ENCODE results near the gene INMT. TPM values are rescaled to one million over a fixed set of nuclear protein-coding genes. Genes with fewer than 3 reads are reported as not detected.
A peak's percentile ranks its signal among the peaks of the same experiment; 100 is the strongest.

INMT gene
- total RNA-seq, 2 donors from 2014 or later, result 30.4 to 48.1 TPM

GRCh38 chr7:30708983-30709382, 43.0 kb upstream of the INMT start:
- no peak overlapping the region for H3K4me3 ChIP-seq
- no peaks in the 10 kb centered on the region for H3K27me3 ChIP-seq
- H3K9me3 ChIP-seq, result no peaks in the 10 kb centered on the region
- H3K36me3 ChIP-seq (replicated peaks in 1 of 2; ENCODE audit: insufficient read depth in 1 of 2, low read depth in 2 of 2), result no peaks in the 10 kb centered on the region
- ATAC-seq (peak; percentile 24), DNase-seq (peak in 1 of 4 donors; percentile 14)
- H3K27ac ChIP-seq, result no peak overlapping the region
- TF ChIP-seq POLR2A (IDR thresholded peaks at IDR 0.05) (no peak), CTCF (IDR thresholded peaks at IDR 0.05) (no peak)
- 86 to 89% methylated on average over 3 of the region's 3 CpGs for WGBS, 2 donors
- intact Hi-C loops (cut with DNase I), result no loop called here
- peaks cover 15% of the 10 kb centered on the region for H3K4me1 ChIP-seq

- WGBS, 2 donors, result 74 to 86% methylated on average over 6 of the region's 6 CpGs
- ATAC-seq (no peak), DNase-seq (no peak)
- Histone ChIP-seq H3K4me3 (no peak overlapping the region), H3K27me3 (no peaks in the 10 kb centered on the region), H3K36me3 (replicated peaks in 1 of 2; ENCODE audit: insufficient read depth in 1 of 2, low read depth in 2 of 2) (no peaks in the 10 kb centered on the region), H3K27ac (peak overlapping the region in 1 of 4 donors; percentile 15), H3K4me1 (peaks cover 15% of the 10 kb centered on the region), H3K9me3 (no peaks in the 10 kb centered on the region)
- intact Hi-C loops (cut with DNase I), result no loop called here
- TF ChIP-seq CTCF (IDR thresholded peaks at IDR 0.05) (no peak), POLR2A (IDR thresholded peaks at IDR 0.05) (no peak)
Measured at GRCh38 chr7:30709549-30709948, 42.4 kb upstream of the INMT start.

GRCh38 chr7:30710669-30711068, 41.3 kb upstream of the INMT start:
- DNase-seq (peak; percentile 17 to 56 (median 48)), ATAC-seq (peak; percentile 72)
- Histone ChIP-seq H3K36me3 (replicated peaks in 1 of 2; ENCODE audit: insufficient read depth in 1 of 2, low read depth in 2 of 2) (no peaks in the 10 kb centered on the region), H3K9me3 (no peaks in the 10 kb centered on the region), H3K4me1 (peaks cover 15% of the 10 kb centered on the region), H3K4me3 (no peak overlapping the region), H3K27ac (no peak overlapping the region), H3K27me3 (no peaks in the 10 kb centered on the region)
- intact Hi-C loops (cut with DNase I), result no loop called here
- WGBS, 2 donors, result 53 to 56% methylated on average over 4 of the region's 4 CpGs
- no peak for TF ChIP-seq CTCF (IDR thresholded peaks at IDR 0.05)
- no peak for TF ChIP-seq POLR2A (IDR thresholded peaks at IDR 0.05)

GRCh38 chr7:30713392-30713791, 38.5 kb upstream of the INMT start:
- no peak for ATAC-seq
- no peak for TF ChIP-seq CTCF (IDR thresholded peaks at IDR 0.05)
- no peak for TF ChIP-seq POLR2A (IDR thresholded peaks at IDR 0.05)
- intact Hi-C loops (cut with DNase I), result no loop called here

GRCh38 chr7:30714129-30714528, 37.8 kb upstream of the INMT start:
- no peaks in the 10 kb centered on the region for H3K36me3 ChIP-seq (replicated peaks in 1 of 2; ENCODE audit: insufficient read depth in 1 of 2, low read depth in 2 of 2)
- no peak for TF ChIP-seq POLR2A (IDR thresholded peaks at IDR 0.05)
- TF ChIP-seq CTCF (IDR thresholded peaks at IDR 0.05), result no peak
- H3K4me3 ChIP-seq, result no peak overlapping the region
- no peak for DNase-seq
- intact Hi-C loops (cut with DNase I), result no loop called here
- ATAC-seq, result no peak
- no peaks in the 10 kb centered on the region for H3K9me3 ChIP-seq
- WGBS, 2 donors, result 89 to 97% methylated on average over 1 of the region's 1 CpG
- H3K4me1 ChIP-seq, result peaks cover 15% of the 10 kb centered on the region
- no peak overlapping the region for H3K27ac ChIP-seq
- H3K27me3 ChIP-seq, result no peaks in the 10 kb centered on the region

More at GRCh38 chr7:30713392-30713791, 38.5 kb upstream of the INMT start:
- Histone ChIP-seq H3K9me3 (no peaks in the 10 kb centered on the region), H3K27ac (no peak overlapping the region), H3K4me3 (no peak overlapping the region), H3K4me1 (peaks cover 15% of the 10 kb centered on the region), H3K27me3 (no peaks in the 10 kb centered on the region), H3K36me3 (replicated peaks in 1 of 2; ENCODE audit: insufficient read depth in 1 of 2, low read depth in 2 of 2) (no peaks in the 10 kb centered on the region)
- WGBS, 2 donors, result 81 to 86% methylated on average over 5 to 6 of the region's 6 CpGs
- no peak for DNase-seq

Data from body of pancreas (tissue), 4 donors.